Lung (tissue), 12 donors: ENCODE measurements around the gene FGFBP3. TPM values are rescaled to one million over a fixed set of nuclear protein-coding genes. Genes with fewer than 3 reads are reported as not detected.

Experiments used
- ATAC-seq: fragments of 200-7000 bp; cut with Tn5 transposase; one replicate; pipeline ENCODE4 v1.9.1; 2020; ENCODE audit warnings: moderate number of reproducible peaks; ENCODE audit not compliant: insufficient read depth, low FRiP score
- DNase-seq, 3 donors: peaks; one replicate each; pipeline ENCODE4 v3.0.0-alpha.2; 2013 to 2017
- H3K27ac ChIP-seq, 2 donors: one replicate each; pipeline ENCODE4 v1.5.1; 2013; ENCODE audit warnings: mild to moderate bottlenecking in 2 of 2, moderate library complexity in 2 of 2, control low read depth in 1 of 2, inconsistent platforms in 1 of 2, low read depth in 1 of 2, low read length in 1 of 2
- H3K27me3 ChIP-seq, 3 donors: one replicate each; pipeline ENCODE4 v1.5.1; 2013; ENCODE audit warnings: low read length in 2 of 3; ENCODE audit not compliant: control insufficient read depth in 3 of 3, insufficient read depth in 3 of 3
- H3K36me3 ChIP-seq, 4 donors: one replicate each; pipeline ENCODE4 v1.5.1; 2013; ENCODE audit warnings: low read length in 4 of 4, mild to moderate bottlenecking in 1 of 4, moderate library complexity in 1 of 4; ENCODE audit not compliant: control insufficient read depth in 4 of 4, insufficient read depth in 4 of 4
- H3K4me1 ChIP-seq, 5 donors: one replicate each; pipeline ENCODE4 v1.5.1; 2013; ENCODE audit warnings: low read length in 5 of 5, mild to moderate bottlenecking in 2 of 5, moderate library complexity in 1 of 5; ENCODE audit not compliant: control insufficient read depth in 5 of 5, insufficient read depth in 5 of 5
- H3K4me3 ChIP-seq: one replicate; pipeline ENCODE4 v1.5.1; 2013; ENCODE audit warnings: mild to moderate bottlenecking, control low read depth, moderate library complexity
- H3K9ac ChIP-seq, 2 donors: one replicate each; pipeline ENCODE4 v1.5.1; 2013; ENCODE audit warnings: low read length in 2 of 2, control low read depth in 1 of 2; ENCODE audit not compliant: insufficient read depth in 1 of 2
- H3K9me3 ChIP-seq, 4 donors: one replicate each; pipeline ENCODE4 v1.5.1; 2013; ENCODE audit warnings: low read length in 3 of 4, mild to moderate bottlenecking in 1 of 4, moderate library complexity in 1 of 4; ENCODE audit not compliant: control insufficient read depth in 4 of 4, insufficient read depth in 3 of 4
- CTCF ChIP-seq: IDR thresholded peaks from 2 replicates; pipeline ENCODE4 v1.5.1; 2012; ENCODE audit warnings: mild to moderate bottlenecking; ENCODE audit errors: control extremely low read depth, extremely low read depth
- WGBS, 2 donors: extraction: QIAGEN DNeasy Blood & Tissue Kit; methylation state at CpG; one replicate each; pipeline ENCODE4 v1.1.7; 2013; 5-methylcytosine and 5-hydroxymethylcytosine counted together
- polyA plus RNA-seq, 2 donors: library from polyadenylated mRNA; stranded (reverse); fragments of 200-250 nt; gene quantifications; one replicate each; pipeline ENCODE4 v1.2.1, GENCODE V29; 2013
- total RNA-seq, 2 donors: library from RNA; depleted of rRNA in 1 of 2; stranded (reverse); fragments of >200 nt in 1 of 2; gene quantifications; one replicate each; pipeline ENCODE4 v1.2.1, GENCODE V29; 2014 to 2021
- donor health status: control.
- donor health status: control.
- donor health status: Bipolar disorder and iron deficiency.
- donor health status: healthy.
- donor health status: DM: yes; HTN: yes; CAD: no.

Gene FGFBP3
- total and polyA plus RNA-seq, 4 donors = 0.81 to 2.3 (median 1.2) TPM

- 60 to 73% methylated on average over 3 of the region's 3 CpGs for WGBS, 2 donors
- no peak for DNase-seq
- TF ChIP-seq CTCF = no peak
- Histone ChIP-seq H3K4me1 (peaks cover 0 to 4% (median 0%) of the 10 kb centered on the region in 5 donors), H3K27me3 (no peaks in the 10 kb centered on the region), H3K27ac (no peak overlapping the region), H3K36me3 (peaks cover 3 to 20% (median 18%) of the 10 kb centered on the region in 4 donors), H3K9ac (no peak overlapping the region), H3K9me3 (no peaks in the 10 kb centered on the region), H3K4me3 (no peak overlapping the region)
- ATAC-seq = no peak
Measured at GRCh38 chr10:91931526-91932190, 22.4 kb upstream of the FGFBP3 start.

- Histone ChIP-seq H3K9ac (no peak overlapping the region), H3K36me3 (peaks cover 2 to 17% (median 11%) of the 10 kb centered on the region in 4 donors), H3K27me3 (no peaks in the 10 kb centered on the region), H3K4me1 (peaks cover 0 to 7% (median 0%) of the 10 kb centered on the region in 5 donors), H3K9me3 (no peaks in the 10 kb centered on the region), H3K4me3 (no peak overlapping the region), H3K27ac (no peak overlapping the region)
- TF ChIP-seq CTCF = no peak
- ATAC-seq = no peak
- 63 to 73% methylated on average over 3 of the region's 3 CpGs for WGBS, 2 donors
- DNase-seq = no peak
Measured at GRCh38 chr10:91930939-91931338, 21.7 kb upstream of the FGFBP3 start.

GRCh38 chr10:91925022-91925320 is 15.7 kb upstream of the FGFBP3 start:
- H3K4me3 ChIP-seq = no peak overlapping the region
- no peak for ATAC-seq
- DNase-seq = no peak
- 66 to 78% methylated on average over 2 of the region's 2 CpGs for WGBS, 2 donors
- peaks cover 0 to 6% (median 3%) of the 10 kb centered on the region in 4 donors for H3K36me3 ChIP-seq
- no peaks in the 10 kb centered on the region for H3K9me3 ChIP-seq
- H3K9ac ChIP-seq = peak overlapping the region; percentile 97 to 98
- peaks cover 0 to 14% (median 6%) of the 10 kb centered on the region in 5 donors for H3K4me1 ChIP-seq
- no peak overlapping the region for H3K27ac ChIP-seq
- TF ChIP-seq CTCF = no peak
- H3K27me3 ChIP-seq = no peaks in the 10 kb centered on the region
